Esophagus squamous epithelium (tissue), 5 donors: ENCODE results near the gene CHERP. TPM values are rescaled to one million over a fixed set of nuclear protein-coding genes. Genes with fewer than 3 reads are reported as not detected.
"Not testable (repeated sequence)": the region's sequence is repeated elsewhere in the genome, so short reads cannot be mapped to it uniquely, and the experiment has no call there.

ENCODE experiments used
- DNase-seq: peaks from one replicate; lab custom pipeline; 2025; lab: John Stamatoyannopoulos, UW
- H3K27ac ChIP-seq, 4 donors: fragments of 200-600 bp; sonication (generic); one replicate each; pipeline ENCODE4 v1.5.1; 2016 to 2019; ENCODE audit warnings: mild to moderate bottlenecking in 1 of 4
- H3K27me3 ChIP-seq, 4 donors: fragments of 200-600 bp; sonication (generic); 1 replicate in 3 of 4; 2 replicates in 1 of 4; pipeline versions ENCODE4 v1.5.1 to v1.6.0; 2017 to 2021; ENCODE audit warnings: antibody characterized with exemption in 1 of 4
- H3K36me3 ChIP-seq, 3 donors: fragments of 200-600 bp; sonication (generic); one replicate each; pipeline ENCODE4 v1.5.1; 2016 to 2019
- H3K4me1 ChIP-seq, 3 donors: fragments of 200-600 bp; sonication (generic); one replicate each; pipeline ENCODE4 v1.5.1; 2017 to 2019
- H3K4me3 ChIP-seq, 4 donors: fragments of 200-600 bp; sonication (generic); 1 replicate in 3 of 4; 2 replicates in 1 of 4; pipeline ENCODE4 v1.5.1; 2016 to 2019; ENCODE audit warnings: mild to moderate bottlenecking in 2 of 4, moderate library complexity in 1 of 4
- H3K9me3 ChIP-seq, 3 donors: fragments of 200-600 bp; sonication (generic); one replicate each; pipeline ENCODE4 v1.5.1; 2016 to 2019
- CTCF ChIP-seq, 6 experiments: fragments of 450-650 bp in 4 of 6; fragments of 200-600 bp in 2 of 6; sonication (generic) in 2 of 6; IDR thresholded peaks; one replicate each; pipeline ENCODE4 v1.5.1; 2016 to 2019; ENCODE audit warnings: antibody characterized with exemption in 6 of 6, mild to moderate bottlenecking in 4 of 6, moderate library complexity in 4 of 6
- POLR2A ChIP-seq, 4 donors: fragments of 450-650 bp; IDR thresholded peaks; one replicate each; pipeline ENCODE4 v1.6.1; 2017; ENCODE audit warnings: antibody characterized with exemption in 4 of 4, mild to moderate bottlenecking in 4 of 4, moderate library complexity in 3 of 4
- WGBS, 2 donors: methylation state at CpG; one replicate each; pipeline ENCODE4 v1.1.5; 2018; 5-methylcytosine and 5-hydroxymethylcytosine counted together
- intact Hi-C: fragments of 100-400 bp; cut with DNase I; formaldehyde crosslinking; loops from one replicate; pipeline ENCODE4 v1.15.0; 2022
- total RNA-seq, 4 donors: library from RNA; depleted of rRNA; stranded (reverse); fragments of >200 nt; gene quantifications; one replicate each; pipeline ENCODE4 v1.1.0, GENCODE V29; 2016
- donor health status: DM: yes; HTN: yes; CAD: no.

CHERP gene
- total RNA-seq, 4 donors from 2014 or later = 5.5 to 11.8 (median 9.6) TPM

GRCh38 chr19:16514383-16515019 lies 27.7 kb downstream of the CHERP start:
- Histone ChIP-seq H3K27me3 (no peaks in the 10 kb centered on the region), H3K27ac (no peak overlapping the region), H3K4me1 (peaks cover 0 to 10% (median 0%) of the 10 kb centered on the region in 3 donors), H3K4me3 (no peak overlapping the region), H3K36me3 (peaks cover 22 to 100% (median 36%) of the 10 kb centered on the region in 3 donors), H3K9me3 (no peaks in the 10 kb centered on the region)
- no peak for DNase-seq
- no peak for TF ChIP-seq CTCF (IDR thresholded peaks at IDR 0.05)
- no peak for TF ChIP-seq POLR2A (IDR thresholded peaks at IDR 0.05)
- intact Hi-C loops = no loop called here
- WGBS, 2 donors = 81 to 90% methylated on average over 7 to 18 of the region's 24 CpGs

GRCh38 chr19:16512611-16513010 lies 29.6 kb downstream of the CHERP start:
- WGBS, 2 donors = 91 to 95% methylated on average over 10 of the region's 10 CpGs
- H3K27me3 ChIP-seq, H3K9me3 ChIP-seq, DNase-seq, intact Hi-C loops, H3K4me3 ChIP-seq, H3K27ac ChIP-seq: not testable (repeated sequence)
- peaks cover 0 to 17% (median 0%) of the 10 kb centered on the region in 3 donors for H3K4me1 ChIP-seq
- H3K36me3 ChIP-seq = peaks cover 13 to 100% (median 18%) of the 10 kb centered on the region in 3 donors

GRCh38 chr19:16509141-16510061 lies 32.8 kb downstream of the CHERP start:
- Histone ChIP-seq H3K4me1 (peaks cover 0 to 17% (median 0%) of the 10 kb centered on the region in 3 donors), H3K27me3 (no peaks in the 10 kb centered on the region), H3K4me3 (peak overlapping the region in 1 of 4 donors; percentile 23), H3K27ac (peak overlapping the region; percentile 30 to 81 (median 71)), H3K36me3 (peaks cover 2 to 96% (median 12%) of the 10 kb centered on the region in 3 donors), H3K9me3 (no peaks in the 10 kb centered on the region)
- no peak for TF ChIP-seq POLR2A (IDR thresholded peaks at IDR 0.05)
- TF ChIP-seq CTCF (IDR thresholded peaks at IDR 0.05) = no peak
- no peak for DNase-seq
- intact Hi-C loops = no loop called here
- 84 to 86% methylated on average over 14 to 19 of the region's 28 CpGs for WGBS, 2 donors

GRCh38 chr19:16508546-16508945 lies 33.7 kb downstream of the CHERP start:
- intact Hi-C loops = no loop called here
- peak overlapping the region; percentile 30 to 81 (median 62) for H3K27ac ChIP-seq
- no peaks in the 10 kb centered on the region for H3K27me3 ChIP-seq
- TF ChIP-seq POLR2A (IDR thresholded peaks at IDR 0.05) (no peak), CTCF (IDR thresholded peaks at IDR 0.05) (no peak)
- H3K36me3 ChIP-seq = peaks cover 0 to 96% (median 12%) of the 10 kb centered on the region in 3 donors
- H3K4me3 ChIP-seq = no peak overlapping the region
- no peak for DNase-seq
- H3K9me3 ChIP-seq = no peaks in the 10 kb centered on the region
- 84 to 86% methylated on average over 4 to 5 of the region's 5 CpGs for WGBS, 2 donors
- peaks cover 0 to 17% (median 0%) of the 10 kb centered on the region in 3 donors for H3K4me1 ChIP-seq

- DNase-seq = no peak
- H3K36me3 ChIP-seq = peaks cover 0 to 96% (median 12%) of the 10 kb centered on the region in 3 donors
- H3K27ac ChIP-seq = no peak overlapping the region
- 83 to 92% methylated on average over 6 of the region's 6 CpGs for WGBS, 2 donors
- no peaks in the 10 kb centered on the region for H3K27me3 ChIP-seq
- TF ChIP-seq CTCF (IDR thresholded peaks at IDR 0.05) (no peak), POLR2A (IDR thresholded peaks at IDR 0.05) (no peak)
- intact Hi-C loops = no loop called here
- H3K4me1 ChIP-seq = peaks cover 0 to 17% (median 0%) of the 10 kb centered on the region in 3 donors
- H3K4me3 ChIP-seq = no peak overlapping the region
- H3K9me3 ChIP-seq = no peaks in the 10 kb centered on the region
Observed at GRCh38 chr19:16506961-16507360, 35.3 kb downstream of the CHERP start.

- intact Hi-C loops, H3K27me3 ChIP-seq, DNase-seq, H3K9me3 ChIP-seq, H3K27ac ChIP-seq, H3K4me3 ChIP-seq: not testable (repeated sequence)
- H3K36me3 ChIP-seq = peaks cover 0 to 96% (median 13%) of the 10 kb centered on the region in 3 donors
- H3K4me1 ChIP-seq = peaks cover 0 to 17% (median 0%) of the 10 kb centered on the region in 3 donors
- WGBS, 2 donors = 90 to 95% methylated on average over 5 to 11 of the region's 11 CpGs
Observed at GRCh38 chr19:16506161-16506560, 36.1 kb downstream of the CHERP start.
